ENCODE data around the gene KBTBD12. TPM values are rescaled to one million over a fixed set of nuclear protein-coding genes. Genes with fewer than 3 reads are reported as not detected.
A peak's percentile ranks its signal among the peaks of the same experiment; 100 is the strongest.

The KBTBD12 gene
- total and polyA plus RNA-seq, 10 of the 15 experiments (the other 5 are each of a cell fraction or from before 2014, with no cell fraction given), result 0.01 to 0.11 TPM; not detected in 8

GRCh38 chr3:127959041-127959440 is 44.0 kb downstream of the KBTBD12 start (continued):
- no peak for TF ChIP-seq ELK1 (IDR thresholded peaks at IDR 0.05; ENCODE audit: low read depth, low read length)
- TF ChIP-seq MEF2A (IDR thresholded peaks at IDR 0.05; ENCODE audit: insufficient read depth, low read depth, low read length), result no peak

GRCh38 chr3:127959873-127960272 is 44.8 kb downstream of the KBTBD12 start:
- no peaks in the 10 kb centered on the region for H3K79me2 ChIP-seq (ENCODE audit: control insufficient read depth, insufficient read depth, low read length)
- no peaks in the 10 kb centered on the region for H3K27me3 ChIP-seq (replicated peaks in 1 of 2; ENCODE audit: control insufficient read depth in 2 of 2, insufficient read depth in 2 of 2, low read length in 1 of 2)
- no peak overlapping the region for H2AFZ ChIP-seq (ENCODE audit: control insufficient read depth, low read depth, low read length)
- WGBS (ENCODE audit: insufficient coverage, insufficient replicate concordance, low lambda C conversion rate, missing lambda C conversion rate), result 47% methylated on average over 4 of the region's 4 CpGs
- no peak overlapping the region for H3K9ac ChIP-seq (ENCODE audit: control insufficient read depth, insufficient read depth, low read length)
- ChIA-PET RAD21 (ENCODE audit: unreplicated experiment) (interaction anchor here (0.7 to 4.9 kb wide), 14 partner anchors 11 to 385 kb away, joined by 3 to 30 read pairs (median 8); partner anchors contain the start of gene MGLL), CTCF (interaction anchor here (0.5 to 6.1 kb wide), 33 partner anchors 9 to 385 kb away, joined by 3 to 53 read pairs (median 4); partner anchors contain the start of gene TPRA1), POLR2A (no interaction called here), SMC1A (ENCODE audit: uncharacterized antibody, unreplicated experiment) (interaction anchor here (0.6 to 5.0 kb wide), 19 partner anchors 12 to 385 kb away, joined by 3 to 33 read pairs (median 4); no protein-coding TSS in a partner anchor)
- no peaks in the 10 kb centered on the region for H3K9me3 ChIP-seq (replicated peaks; ENCODE audit: control insufficient read depth, insufficient read depth, low read length)
- BruUV-seq (replicated peaks), result no TSS peak
- no peak for DNase-seq (ENCODE audit: low read depth, low spot score)
- H4K20me1 ChIP-seq (ENCODE audit: control insufficient read depth, insufficient read depth), result no peaks in the 10 kb centered on the region
- intact Hi-C loops (cut with micrococcal nuclease; ENCODE audit: unreplicated experiment), result no loop called here
- peak; percentile 82 for ATAC-seq
- in situ Hi-C loops (cut with MboI), result loop anchor here (5.0 kb wide), 2 partner anchors 308 to 383 kb away; no protein-coding TSS in a partner anchor
- TF ChIP-seq MXI1 (IDR thresholded peaks at IDR 0.05; ENCODE audit: low read depth, low read length), result no peak
- TF ChIP-seq RAD21 (IDR thresholded peaks at IDR 0.05; ENCODE audit: insufficient read depth, low read depth, low read length), result peak; percentile 84
- peak; percentile 44 to 74 (median 49); a peak in 4 of 6 replicates for TF ChIP-seq CTCF (IDR thresholded peaks at IDR 0.05 in 2 of 3, conservative IDR thresholded peaks at IDR 0.05 in 1 of 3; ENCODE audit: control insufficient read depth in 2 of 3, extremely low read depth in 1 of 3, insufficient read depth in 1 of 3, low read depth in 3 of 3, low read length in 3 of 3)
- peak; percentile 22 for TF ChIP-seq RELA (IDR thresholded peaks at IDR 0.05; ENCODE audit: borderline replicate concordance, partially characterized antibody)
- peak; percentile 66 for TF ChIP-seq NR2F1 (conservative IDR thresholded peaks at IDR 0.05)
- TF ChIP-seq SMC3 (IDR thresholded peaks at IDR 0.05; ENCODE audit: borderline replicate concordance, low read length), result peak; percentile 74; the same call in 1 of the 2 replicates
- no peak overlapping the region for H3K4me2 ChIP-seq (ENCODE audit: control insufficient read depth, insufficient read depth)
- no peak overlapping the region for H3K4me3 ChIP-seq
- no peaks in the 10 kb centered on the region for H3K4me1 ChIP-seq (ENCODE audit: control insufficient read depth, insufficient read depth, low read length)
- no peak for FAIRE-seq
- H3K36me3 ChIP-seq (ENCODE audit: control insufficient read depth in 2 of 2, insufficient read depth in 2 of 2, low read length in 1 of 2), result no peaks in the 10 kb centered on the region
- H3K27ac ChIP-seq (ENCODE audit: control insufficient read depth, insufficient read depth), result no peak overlapping the region

Data from GM12878 (cell line).